H1 (cell line): ENCODE measurements around the gene MMP24OS. TPM values are rescaled to one million over a fixed set of nuclear protein-coding genes. Genes with fewer than 3 reads are reported as not detected.

Experiments used
- CTCF ChIA-PET: fragments of 300-600 bp; sonication (Branson Sonifier 250); formaldehyde crosslinking; loops from one replicate; lab custom pipeline; 2021; ENCODE audit not compliant: partially characterized antibody; lab: Charles Lee
- POLR2A ChIA-PET: fragments of 300-600 bp; sonication (Branson Sonifier 250); formaldehyde crosslinking; loops from one replicate; lab custom pipeline; 2021; ENCODE audit warnings: inconsistent platforms; ENCODE audit not compliant: partially characterized antibody; lab: Charles Lee
- DNase-seq, 2 experiments: peaks; one replicate each; pipeline versions ENCODE4 v3.0.0 to v3.0.0-alpha.2; 2010 to 2022; ENCODE audit warnings: low spot score in 2 of 2, low read depth in 1 of 2, mixed read lengths in 1 of 2
- FAIRE-seq: peaks from 2 replicates; lab custom pipeline; 2011; peaks lifted over from hg19 to GRCh38; lab: Jason Lieb, UNC
- H2AFZ ChIP-seq: 2 replicates; pipeline ENCODE4 v1.8.1; 2012; ENCODE audit warnings: low read length, inconsistent platforms
- H2AK5ac ChIP-seq: 2 replicates; pipeline ENCODE4 v1.6.1; 2013; ENCODE audit warnings: low read depth, low read length
- H2BK120ac ChIP-seq: replicated peaks from 2 replicates; pipeline ENCODE3; 2013; ENCODE audit warnings: low read depth, low read length, inconsistent platforms
- H2BK12ac ChIP-seq: 2 replicates; pipeline ENCODE4 v1.6.1; 2013; ENCODE audit warnings: low read depth, low read length
- H2BK15ac ChIP-seq: 2 replicates; pipeline ENCODE4 v1.6.1; 2013; ENCODE audit warnings: low read length
- H2BK20ac ChIP-seq: 2 replicates; pipeline ENCODE4 v1.6.1; 2013; ENCODE audit warnings: low read length
- H2BK5ac ChIP-seq: 2 replicates; pipeline ENCODE4 v1.6.1; 2013; ENCODE audit warnings: low read depth, low read length
- H3K14ac ChIP-seq: 2 replicates; pipeline ENCODE4 v1.6.1; 2013; ENCODE audit warnings: inconsistent platforms; ENCODE audit not compliant: insufficient read length
- H3K18ac ChIP-seq: 2 replicates; pipeline ENCODE4 v1.6.1; 2013; ENCODE audit warnings: low read length; ENCODE audit errors: extremely low read depth
- H3K23ac ChIP-seq: 2 replicates; pipeline ENCODE4 v1.6.1; 2013; ENCODE audit warnings: inconsistent platforms; ENCODE audit not compliant: insufficient read length
- H3K23me2 ChIP-seq: 2 replicates; pipeline ENCODE4 v1.6.1; 2013; ENCODE audit warnings: low read depth, low read length
- H3K27ac ChIP-seq: 2 replicates; pipeline ENCODE4 v1.6.1; 2011; ENCODE audit warnings: low read depth, low read length, inconsistent platforms
- H3K27me3 ChIP-seq, 4 experiments: replicated peaks in 1 of 4; 1 replicate in 1 of 4; 2 replicates in 3 of 4; pipeline versions ENCODE4 v1.6.1 to v1.8.1; 2011 to 2013; ENCODE audit warnings: low read length in 3 of 4, mild to moderate bottlenecking in 3 of 4, inconsistent platforms in 2 of 4, mixed read lengths in 2 of 4, moderate library complexity in 1 of 4; ENCODE audit not compliant: control insufficient read depth in 3 of 4, insufficient read depth in 3 of 4; ENCODE audit errors: extremely low read depth in 1 of 4
- H3K36me3 ChIP-seq, 4 experiments: 2 replicates each; pipeline versions ENCODE4 v1.6.1 to v1.8.1; 2011 to 2013; ENCODE audit warnings: mild to moderate bottlenecking in 4 of 4, low read length in 3 of 4, moderate library complexity in 2 of 4, control low read depth in 1 of 4, inconsistent platforms in 1 of 4; ENCODE audit not compliant: insufficient read depth in 4 of 4, control insufficient read depth in 2 of 4
- H3K4ac ChIP-seq: replicated peaks from 2 replicates; pipeline ENCODE3; 2013; ENCODE audit warnings: low read length, low read depth, mixed read lengths, inconsistent platforms; ENCODE audit not compliant: insufficient read length
- H3K4me1 ChIP-seq, 4 experiments: replicated peaks in 1 of 4; 1 replicate in 1 of 4; 2 replicates in 3 of 4; pipeline versions ENCODE4 v1.6.1 to v1.8.1; 2011 to 2013; ENCODE audit warnings: low read length in 3 of 4, inconsistent platforms in 2 of 4, mixed read lengths in 1 of 4; ENCODE audit not compliant: insufficient read depth in 4 of 4, control insufficient read depth in 3 of 4
- H3K4me2 ChIP-seq, 2 experiments: 2 replicates each; pipeline versions ENCODE4 v1.6.1 to v1.8.1; 2011 to 2013; ENCODE audit warnings: low read depth in 2 of 2, low read length in 2 of 2, control low read depth in 1 of 2, inconsistent platforms in 1 of 2, mild to moderate bottlenecking in 1 of 2; ENCODE audit not compliant: insufficient read depth in 1 of 2
- H3K4me3 ChIP-seq, 4 experiments: fragments of 200-600, 300-600 bp in 1 of 4; sonication (generic), shearing (Covaris generic), sonication (Bioruptor Twin) in 1 of 4; 2 replicates each; pipeline versions ENCODE4 v1.5.1 to v1.8.1; 2011 to 2016; ENCODE audit warnings: low read length in 4 of 4, low read depth in 3 of 4, control low read depth in 2 of 4, inconsistent platforms in 2 of 4, mild to moderate bottlenecking in 2 of 4, mixed read lengths in 1 of 4, moderate library complexity in 1 of 4; ENCODE audit not compliant: insufficient read depth in 2 of 4; ENCODE audit errors: extremely low read depth in 1 of 4
- H3K56ac ChIP-seq: replicated peaks from 2 replicates; pipeline ENCODE3; 2013; ENCODE audit warnings: low read depth, mild to moderate bottlenecking, mixed read lengths, low read length, inconsistent platforms; ENCODE audit not compliant: insufficient read length
- H3K79me1 ChIP-seq: 2 replicates; pipeline ENCODE4 v1.6.1; 2013; ENCODE audit warnings: low read depth, low read length, control low read depth
- H3K79me2 ChIP-seq, 2 experiments: 2 replicates each; pipeline versions ENCODE4 v1.6.1 to v1.8.1; 2012 to 2013; ENCODE audit warnings: low read length in 2 of 2, mild to moderate bottlenecking in 2 of 2, inconsistent platforms in 1 of 2; ENCODE audit not compliant: insufficient read depth in 2 of 2, control insufficient read depth in 1 of 2
- H3K9ac ChIP-seq, 4 experiments: replicated peaks in 1 of 4; 1 replicate in 1 of 4; 2 replicates in 3 of 4; pipeline versions ENCODE4 v1.6.1 to v1.8.1; 2011 to 2013; ENCODE audit warnings: low read depth in 3 of 4, low read length in 3 of 4, control low read depth in 2 of 4, mild to moderate bottlenecking in 2 of 4, moderate library complexity in 2 of 4, inconsistent platforms in 1 of 4; ENCODE audit errors: extremely low read depth in 1 of 4
- H3K9me3 ChIP-seq, 2 experiments: 2 replicates each; pipeline versions ENCODE4 v1.6.1 to v1.8.1; 2012 to 2013; ENCODE audit warnings: mild to moderate bottlenecking in 2 of 2, moderate library complexity in 2 of 2, control low read depth in 1 of 2, inconsistent platforms in 1 of 2, low read depth in 1 of 2, low read length in 1 of 2, mixed read lengths in 1 of 2; ENCODE audit not compliant: insufficient read depth in 2 of 2
- H4K20me1 ChIP-seq, 2 experiments: replicated peaks in 1 of 2; 2 replicates each; pipeline versions ENCODE3 to v1.8.1; 2011 to 2013; ENCODE audit warnings: inconsistent platforms in 2 of 2, low read length in 2 of 2, mild to moderate bottlenecking in 1 of 2; ENCODE audit not compliant: insufficient read depth in 2 of 2, control insufficient read depth in 1 of 2
- H4K5ac ChIP-seq: 2 replicates; pipeline ENCODE4 v1.6.1; 2013; ENCODE audit warnings: low read length, low read depth, mixed read lengths, inconsistent platforms; ENCODE audit not compliant: insufficient read length
- H4K8ac ChIP-seq: 2 replicates; pipeline ENCODE4 v1.8.0; 2013; ENCODE audit warnings: mild to moderate bottlenecking, moderate library complexity, low read length, inconsistent platforms; ENCODE audit not compliant: insufficient read depth; ENCODE audit errors: extremely low read depth
- H4K91ac ChIP-seq: replicated peaks from 2 replicates; pipeline ENCODE3; 2013; ENCODE audit warnings: low read length, mixed read lengths, inconsistent platforms; ENCODE audit not compliant: insufficient read length
- ASH2L ChIP-seq: fragments of 200-600, 300-600 bp; sonication (generic); IDR thresholded peaks from one replicate; pipeline ENCODE4 v1.7.1; 2017; ENCODE audit warnings: low read length
- CTBP2 ChIP-seq: IDR thresholded peaks from 2 replicates; pipeline ENCODE4 v1.7.0; 2011; ENCODE audit warnings: borderline replicate concordance, mild to moderate bottlenecking, moderate library complexity, mixed read lengths, low read length; ENCODE audit not compliant: insufficient read depth, insufficient read length
- E2F6 ChIP-seq: IDR thresholded peaks from 2 replicates; pipeline ENCODE4 v1.6.1; 2012; ENCODE audit warnings: inconsistent platforms
- EGR1 ChIP-seq: IDR thresholded peaks from 2 replicates; pipeline ENCODE4 v1.6.1; 2011; ENCODE audit warnings: low read depth, low read length, borderline replicate concordance
- EZH2 ChIP-seq: fragments of 200-600 bp; sonication (generic); IDR thresholded peaks from 2 replicates; pipeline ENCODE4 v1.7.1; 2012; ENCODE audit warnings: low read depth, mild to moderate bottlenecking, moderate library complexity, low read length, inconsistent platforms; ENCODE audit not compliant: severe bottlenecking
- GABPA ChIP-seq: IDR thresholded peaks from 2 replicates; pipeline ENCODE4 v1.6.1; 2011; ENCODE audit warnings: mild to moderate bottlenecking, low read length, moderate library complexity, borderline replicate concordance; ENCODE audit not compliant: insufficient read depth
- GTF2F1 ChIP-seq: IDR thresholded peaks from 2 replicates; pipeline ENCODE4 v1.6.1; 2012; ENCODE audit warnings: low read depth, low read length, improper control_type of control experiment, borderline replicate concordance
- POLR2A ChIP-seq, 2 experiments: IDR thresholded peaks; 1 replicate in 1 of 2; 2 replicates in 1 of 2; pipeline ENCODE4 v1.6.1; 2011; ENCODE audit warnings: low read depth in 2 of 2, low read length in 2 of 2, mild to moderate bottlenecking in 2 of 2; ENCODE audit errors: control extremely low read depth in 1 of 2
- RFX5 ChIP-seq: IDR thresholded peaks from 2 replicates; pipeline ENCODE4 v1.6.1; 2011; ENCODE audit warnings: low read depth, low read length, improper control_type of control experiment, borderline replicate concordance
- SIRT6 ChIP-seq: IDR thresholded peaks from one replicate; pipeline ENCODE4 v1.7.1; 2012; ENCODE audit warnings: low read length, inconsistent platforms
- USF2 ChIP-seq: IDR thresholded peaks from 2 replicates; pipeline ENCODE4 v1.6.1; 2011; ENCODE audit warnings: low read length, improper control_type of control experiment
- WGBS, 2 experiments: shearing (Covaris generic) in 1 of 2; methylation state at CpG; one replicate each; pipeline versions ENCODE4 v1.1.6 to v1.1.7; 2013 to 2015; ENCODE audit warnings: low lambda C conversion rate in 2 of 2, mixed read lengths in 2 of 2, inconsistent platforms in 1 of 2, low coverage in 1 of 2, missing lambda C conversion rate in 1 of 2; ENCODE audit not compliant: insufficient replicate concordance in 2 of 2, insufficient coverage in 1 of 2, insufficient read length in 1 of 2; ENCODE audit errors: extremely low coverage in 1 of 2, missing lambda C conversion rate in 1 of 2; 5-methylcytosine and 5-hydroxymethylcytosine counted together
- polyA plus RNA-seq, 7 experiments: library from polyadenylated mRNA; depleted of rRNA in 3 of 7; stranded (reverse) in 5 of 7; unstranded in 2 of 7; fragments of >200 nt in 5 of 7; fragments of 200-250 nt in 2 of 7; gene quantifications; 1 replicate in 5 of 7; 2 replicates in 1 of 7; 4 replicates in 1 of 7; pipeline versions ENCODE4 v1.2.1 to v1.2.3, GENCODE V29; 2011 to 2013; ENCODE audit warnings: missing spikeins in 2 of 7, mixed read lengths in 2 of 7
- total RNA-seq: library from RNA; stranded (reverse); fragmentation: NEBNext Ultra II Directional; extraction: Animal tissue kit (Norgen Biotek cat#: 25700); gene quantifications from 2 replicates; pipeline ENCODE4 v1.2.1, GENCODE V29; 2021

Gene MMP24OS
- total and polyA plus RNA-seq, 2 of the 8 experiments (the other 6 are each of a cell fraction or from before 2014, with no cell fraction given) = 19.0 to 21.3 TPM

GRCh38 chr20:35232575-35232974 is 45.3 kb downstream of the MMP24OS start:
- FAIRE-seq (no peak), DNase-seq (no peak)
- H3K27ac ChIP-seq = no peak overlapping the region
- H4K5ac ChIP-seq = no peak overlapping the region
- no peak overlapping the region for H3K4ac ChIP-seq
- no peak overlapping the region for H3K18ac ChIP-seq
- H3K56ac ChIP-seq = no peak overlapping the region
- H2BK20ac ChIP-seq = no peak overlapping the region
- peak overlapping the region; percentile 39; the same call in 1 of the 2 replicates for H2AK5ac ChIP-seq
- no peak overlapping the region for H3K9ac ChIP-seq
- no peak overlapping the region for H3K23ac ChIP-seq
- H2BK5ac ChIP-seq = no peak overlapping the region
- no peak overlapping the region for H3K4me3 ChIP-seq
- peaks cover 0 to 3% (median 0%) of the 10 kb centered on the region in 4 experiments; a peak in 1 of 7 replicates for H3K27me3 ChIP-seq
- H2BK12ac ChIP-seq = no peak overlapping the region
- WGBS, 2 experiments = 76% methylated on average over 2 of the region's 2 CpGs; no CpG with 5 or more reads in 1 of the 2 experiments
- H3K23me2 ChIP-seq = no peaks in the 10 kb centered on the region
- no peak for TF ChIP-seq ASH2L
- TF ChIP-seq CTBP2 = no peak
- TF ChIP-seq EZH2 = no peak
- TF ChIP-seq E2F6 = no peak
- TF ChIP-seq RFX5 = no peak
- TF ChIP-seq USF2 = no peak
- TF ChIP-seq EGR1 = no peak
- TF ChIP-seq SIRT6 = no peak
- no peak for TF ChIP-seq GTF2F1
- TF ChIP-seq POLR2A (IDR thresholded peaks at IDR 0.05; ENCODE audit: control extremely low read depth in 1 of 2, low read depth in 2 of 2, low read length in 2 of 2) = no peak
- no peak for TF ChIP-seq GABPA
- H3K79me2 ChIP-seq = peaks cover 0 to 3% of the 10 kb centered on the region in 2 experiments; a peak in 1 of 4 replicates
- H4K20me1 ChIP-seq = no peaks in the 10 kb centered on the region
- H3K9me3 ChIP-seq = no peaks in the 10 kb centered on the region
- H3K14ac ChIP-seq = no peak overlapping the region
- POLR2A ChIA-PET = interaction anchor here (1.0 to 1.5 kb wide), 2 partner anchors 39 to 222 kb away, joined by 3 read pairs; partner anchors contain the start of gene CEP250
- H4K8ac ChIP-seq = no peak overlapping the region
- no peaks in the 10 kb centered on the region for H3K79me1 ChIP-seq
- no peaks in the 10 kb centered on the region; a peak in 1 of 7 replicates for H3K4me1 ChIP-seq
- no peak overlapping the region for H2BK120ac ChIP-seq
- H4K91ac ChIP-seq = no peak overlapping the region
- CTCF ChIA-PET = interaction anchor here (1.1 kb wide), 1 partner anchor 37 kb away, joined by 3 read pairs; no protein-coding TSS in a partner anchor
- H3K4me2 ChIP-seq = no peak overlapping the region
- no peaks in the 10 kb centered on the region for H3K36me3 ChIP-seq
- no peak overlapping the region for H2AFZ ChIP-seq
- no peak overlapping the region for H2BK15ac ChIP-seq
